ENCODE data around the gene KRTAP10-1.

KRTAP10-1 gene

DNA sequence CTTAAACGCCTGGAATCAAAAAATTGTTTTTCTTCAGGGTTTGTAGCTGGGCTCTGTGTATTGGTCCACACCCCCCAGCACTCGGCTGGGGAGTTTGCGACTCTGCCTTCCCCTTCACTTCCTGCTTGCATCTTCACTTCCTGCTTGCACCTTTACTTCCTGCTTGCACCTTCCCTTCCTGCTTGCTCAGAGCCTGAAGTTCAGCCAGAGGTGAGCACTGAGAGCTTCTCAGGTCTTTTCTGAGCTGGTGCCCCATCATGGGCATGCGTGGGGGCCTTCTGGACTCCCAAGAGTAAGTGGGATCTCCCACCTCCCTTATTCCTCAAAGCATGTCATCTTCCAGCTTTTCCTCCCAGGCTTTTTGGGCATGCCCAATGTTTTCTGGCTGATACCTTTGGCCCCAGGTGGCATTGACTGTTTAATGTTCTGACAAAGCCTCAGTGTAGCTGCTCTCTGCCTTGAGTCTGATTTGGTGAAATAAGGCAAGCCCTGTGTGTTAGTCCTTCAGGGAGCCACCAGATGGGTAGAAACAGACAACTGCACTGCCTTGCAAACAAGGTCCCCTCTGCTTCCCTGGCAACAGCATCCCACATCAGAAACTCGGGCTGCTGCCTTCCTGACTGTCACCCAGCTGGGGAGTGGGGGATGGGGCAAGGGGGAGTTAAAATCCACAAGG is 7.8 kb upstream of the KRTAP10-1 start:
- peak; percentile 31 for DNase-seq

DNA sequence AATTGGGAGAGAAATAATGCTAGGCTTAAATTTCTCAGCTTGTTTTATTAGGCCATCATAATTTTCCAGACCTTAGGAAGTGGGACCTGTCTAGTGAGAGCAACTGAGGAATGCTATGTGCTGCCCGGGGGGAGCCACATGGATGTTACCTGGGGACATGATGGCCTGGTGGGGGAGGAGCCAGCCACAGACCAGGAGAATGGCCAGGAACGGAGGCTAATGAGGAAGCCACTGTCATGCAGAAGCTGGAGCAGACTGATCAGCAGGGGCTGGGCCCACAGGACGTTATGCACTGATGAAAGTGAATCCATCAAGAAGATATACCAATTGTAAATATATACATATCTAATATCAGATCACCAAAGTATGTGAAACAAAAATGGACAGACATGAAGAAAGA is 4.6 kb upstream of the KRTAP10-1 start:
- no peak for DNase-seq

DNA sequence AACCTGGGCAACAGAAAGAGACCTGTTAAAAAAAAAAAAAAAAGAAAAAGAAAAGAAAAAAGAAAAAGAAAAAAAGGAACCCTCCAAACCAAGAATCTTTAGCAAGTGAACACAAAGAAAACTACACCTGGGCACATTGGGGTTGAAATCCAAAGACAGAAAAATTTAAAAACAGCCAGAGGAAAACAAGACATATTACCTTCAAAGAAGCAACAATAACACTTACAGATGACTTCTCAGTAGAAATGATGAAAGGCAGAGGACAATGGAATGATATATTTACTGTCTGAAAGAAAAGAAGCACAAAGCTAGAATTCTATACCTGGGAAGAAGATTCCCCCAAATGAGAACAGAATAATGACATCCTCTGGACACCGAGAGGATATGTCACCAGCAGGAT is 2.7 kb upstream of the KRTAP10-1 start:
- no peak for DNase-seq

DNA sequence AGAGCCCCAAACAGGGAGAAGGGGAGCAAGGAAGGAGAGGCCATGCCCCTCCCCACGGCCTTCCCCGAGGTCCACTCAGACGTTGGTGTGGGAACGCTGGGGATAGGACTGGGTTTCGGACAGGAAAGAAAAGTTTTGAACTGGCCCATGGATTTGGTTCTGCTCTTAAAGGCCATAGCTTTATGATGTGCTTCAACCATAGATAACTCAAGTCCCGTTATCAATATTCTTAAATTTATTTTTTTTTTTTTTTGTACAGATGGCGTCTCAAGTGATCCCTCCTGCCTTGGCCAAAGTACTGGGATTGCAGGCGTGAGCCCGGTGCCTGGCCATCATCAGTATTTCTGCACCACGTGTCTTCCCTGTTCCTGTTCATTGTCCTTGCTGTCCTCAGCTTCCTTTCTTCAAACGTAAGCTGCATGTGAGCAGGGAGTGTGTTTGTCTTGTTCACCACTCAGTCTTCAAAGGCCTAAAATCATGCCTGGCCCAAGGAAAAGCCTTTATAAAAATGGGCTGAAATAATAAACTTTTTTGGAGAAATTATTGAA is 820 bp upstream of the KRTAP10-1 start:
- no peak for DNase-seq

DNA sequence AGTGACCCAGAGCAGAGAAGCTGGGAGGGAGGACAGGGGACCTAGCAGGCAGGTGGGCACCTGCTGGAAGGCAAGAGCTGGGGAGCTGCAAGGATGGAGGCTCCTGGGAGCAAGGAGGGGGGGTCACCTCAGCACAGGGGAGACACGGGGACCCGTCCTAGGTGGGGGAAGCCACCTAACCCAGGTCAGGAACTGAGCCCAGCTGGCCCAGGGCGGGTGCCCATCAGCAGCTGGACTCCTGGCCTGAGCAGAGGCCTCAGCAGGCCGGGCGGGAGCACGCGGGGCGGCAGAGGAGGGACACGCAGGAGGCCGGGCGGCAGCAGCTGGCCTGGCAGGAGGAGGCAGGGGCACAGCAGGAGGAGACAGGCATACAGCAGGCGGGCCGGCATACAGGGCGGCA is 949 bp downstream of the KRTAP10-1 start:
- no peak for DNase-seq

DNA sequence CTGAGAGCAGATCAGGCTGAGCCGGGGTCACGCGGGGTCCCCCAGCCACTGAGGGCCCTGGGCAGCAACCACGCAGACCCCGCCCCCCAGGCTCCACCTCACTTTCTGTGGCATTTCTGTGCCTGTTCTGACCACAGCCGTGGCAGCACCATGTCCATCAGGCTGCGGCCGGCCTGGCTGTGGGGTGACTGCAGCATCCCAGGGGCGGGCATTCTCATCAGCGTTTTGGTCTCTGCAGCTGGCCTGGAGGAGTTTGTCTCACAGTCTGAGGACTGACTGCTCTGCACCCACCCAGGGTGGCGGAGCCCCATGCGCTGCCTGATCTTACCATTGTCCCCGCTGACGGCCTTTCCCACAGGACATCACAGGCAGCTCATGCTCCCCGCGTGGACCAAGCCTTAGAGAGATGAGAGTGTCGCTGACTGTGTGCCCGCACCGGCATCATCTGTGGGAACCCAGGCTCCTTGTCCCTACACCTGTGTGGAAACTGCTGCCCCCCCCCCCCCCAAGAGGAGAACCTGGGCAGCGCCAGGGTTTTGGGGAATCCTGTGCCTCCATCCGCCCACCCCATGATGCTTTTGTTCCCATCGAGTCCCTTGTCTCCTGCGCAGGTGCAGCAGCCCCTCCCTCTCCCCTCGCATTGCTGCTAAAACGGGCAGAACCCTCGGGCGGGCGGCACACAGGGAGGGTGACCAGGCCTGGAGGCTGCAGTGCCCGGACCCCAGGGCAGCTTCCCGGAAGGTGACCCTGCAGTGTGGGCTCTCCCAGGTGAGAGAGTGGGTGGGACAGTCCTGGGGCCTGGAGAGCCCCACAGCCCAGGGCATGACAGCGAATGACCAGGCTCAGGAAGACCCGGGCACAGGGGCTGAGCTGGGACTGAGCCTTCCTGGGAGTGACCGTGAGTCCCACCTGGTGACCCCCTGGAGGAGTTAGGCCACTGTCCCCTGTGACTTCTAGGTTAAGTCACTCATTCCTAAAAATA is 1.8 kb downstream of the KRTAP10-1 start:
- DNase-seq, result peak; percentile 35

DNA sequence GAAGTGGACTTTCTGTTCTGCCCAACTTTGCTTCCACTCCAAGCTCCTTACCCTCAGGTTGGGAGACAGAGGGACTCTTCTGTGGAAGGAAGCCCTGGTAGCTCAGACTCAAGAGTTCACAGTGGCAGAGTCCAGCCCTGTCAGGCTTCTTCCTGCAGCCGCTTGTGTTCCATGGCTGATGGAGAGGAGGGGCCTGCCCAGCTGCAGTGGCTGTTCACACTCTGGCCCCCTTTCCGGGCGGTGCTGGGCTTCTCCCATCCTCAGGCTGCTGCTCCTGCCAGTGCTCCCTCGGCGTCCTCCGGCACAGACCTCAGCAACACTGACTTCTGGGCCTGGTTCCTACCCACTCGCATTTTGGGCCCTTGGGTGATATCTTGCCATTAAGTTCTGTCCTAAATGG is 4.0 kb downstream of the KRTAP10-1 start:
- DNase-seq, result peak; percentile 54

DNA sequence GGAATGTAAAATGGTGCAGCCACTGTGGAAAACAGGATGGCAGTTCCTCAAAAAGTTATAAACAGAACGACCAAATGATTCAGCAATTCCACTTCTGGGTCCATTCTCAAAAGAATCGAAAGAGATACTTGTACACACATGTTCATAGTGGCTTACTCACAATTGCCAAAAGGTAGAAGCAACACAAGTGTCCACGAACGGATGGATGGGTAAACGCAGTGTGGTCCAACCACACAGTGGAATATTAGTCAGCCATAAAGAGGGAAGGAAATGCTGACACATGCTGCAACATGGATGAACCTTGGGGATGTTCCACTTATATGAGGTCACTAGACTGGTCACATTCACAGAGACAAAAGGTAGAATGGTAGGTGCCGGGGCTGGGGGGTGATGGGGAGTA is 5.3 kb downstream of the KRTAP10-1 start:
- peak; percentile 18 for DNase-seq

DNA sequence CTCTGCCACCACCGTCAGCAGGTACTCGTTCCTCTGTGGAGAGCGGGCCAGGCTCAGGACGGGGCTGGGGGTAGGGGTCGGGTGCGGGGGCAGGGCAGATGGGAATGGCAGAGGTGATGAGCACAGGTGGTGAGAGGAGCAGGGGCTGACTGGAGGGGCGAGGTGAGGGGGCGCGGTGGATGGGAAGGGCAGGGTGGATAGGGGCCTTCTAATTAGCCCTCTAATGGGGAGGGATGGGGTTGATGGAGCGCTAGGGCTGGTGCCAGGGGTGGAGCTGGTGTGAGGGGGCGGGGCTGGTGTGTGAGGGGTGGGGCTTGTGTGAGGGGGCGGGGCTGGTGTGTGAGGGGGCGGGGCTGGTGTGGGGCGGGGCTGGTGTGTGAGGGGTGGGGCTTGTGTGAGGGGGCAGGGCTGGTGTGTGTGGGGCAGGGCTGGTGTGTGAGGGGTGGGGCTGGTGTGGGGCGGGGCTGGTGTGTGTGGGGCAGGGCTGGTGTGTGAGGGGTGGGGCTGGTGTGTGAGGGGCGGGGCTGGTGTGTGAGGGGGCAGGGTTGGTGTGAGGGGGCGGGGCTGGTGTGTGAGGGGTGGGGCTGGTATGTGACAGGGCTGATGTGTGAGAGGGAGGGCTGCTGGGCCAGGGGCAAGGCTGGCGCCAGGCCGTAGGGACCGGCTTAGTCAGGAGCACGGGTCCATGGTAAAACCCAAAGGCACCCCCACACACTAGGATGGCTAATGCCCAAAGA is 5.9 kb downstream of the KRTAP10-1 start:
- DNase-seq, result peak; percentile 41

DNA sequence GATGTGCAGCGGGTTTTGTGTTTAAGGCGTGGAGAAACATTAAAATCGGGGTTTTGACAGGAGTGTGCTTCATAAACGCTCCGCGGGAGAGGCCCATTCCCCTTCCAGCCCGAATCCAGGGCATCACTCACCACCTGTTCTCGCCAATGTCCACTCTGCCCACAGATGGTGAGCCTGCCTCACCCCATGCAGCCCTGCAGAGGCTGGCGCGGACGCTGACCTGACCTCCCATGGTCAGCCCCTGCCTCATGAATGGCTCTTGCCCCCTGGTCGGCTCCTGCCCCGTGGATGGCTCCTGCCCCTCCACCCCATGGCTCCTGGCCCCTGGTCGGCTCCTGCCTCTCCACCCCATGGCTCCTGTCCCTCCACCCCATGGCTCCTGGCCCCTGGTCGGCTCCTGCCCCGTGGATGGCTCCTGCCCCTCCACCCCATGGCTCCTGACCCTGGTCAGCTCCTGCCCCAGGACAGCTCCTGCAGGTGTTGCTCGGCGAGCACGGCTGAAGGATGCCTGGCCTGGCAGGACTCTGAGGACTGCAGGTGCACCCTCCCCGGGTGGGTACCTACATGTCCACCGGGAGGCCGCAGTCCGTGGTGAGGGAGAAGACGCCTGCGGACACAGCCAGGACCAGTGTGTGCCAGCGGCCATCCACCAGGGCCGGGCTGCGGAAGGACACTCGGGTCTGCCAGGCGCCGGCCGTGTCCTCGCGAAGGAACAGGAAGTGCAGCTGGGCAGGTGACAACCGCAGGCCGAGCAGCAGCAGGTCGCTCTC is 6.7 kb downstream of the KRTAP10-1 start:
- peak; percentile 50 for DNase-seq

DNA sequence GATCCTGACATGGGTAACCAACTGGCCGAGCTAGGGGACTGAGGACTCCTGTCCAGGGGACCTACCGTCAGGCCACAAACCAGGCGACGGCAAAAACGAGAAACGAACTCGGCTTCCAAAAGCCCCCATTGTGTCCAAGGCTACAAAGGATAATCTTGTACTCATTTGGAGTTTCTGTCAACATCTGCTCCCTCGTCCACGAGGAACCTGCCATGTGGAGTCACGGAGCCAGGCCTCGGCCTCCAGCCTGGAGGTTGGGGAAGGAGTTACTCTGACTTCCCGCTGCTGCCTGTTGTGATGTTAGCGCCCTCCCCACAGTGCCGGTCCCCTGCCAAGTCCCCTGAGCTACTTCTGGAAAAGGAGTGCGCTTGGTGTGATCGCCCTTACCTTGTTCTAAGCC is 7.3 kb downstream of the KRTAP10-1 start:
- no peak for DNase-seq

DNA sequence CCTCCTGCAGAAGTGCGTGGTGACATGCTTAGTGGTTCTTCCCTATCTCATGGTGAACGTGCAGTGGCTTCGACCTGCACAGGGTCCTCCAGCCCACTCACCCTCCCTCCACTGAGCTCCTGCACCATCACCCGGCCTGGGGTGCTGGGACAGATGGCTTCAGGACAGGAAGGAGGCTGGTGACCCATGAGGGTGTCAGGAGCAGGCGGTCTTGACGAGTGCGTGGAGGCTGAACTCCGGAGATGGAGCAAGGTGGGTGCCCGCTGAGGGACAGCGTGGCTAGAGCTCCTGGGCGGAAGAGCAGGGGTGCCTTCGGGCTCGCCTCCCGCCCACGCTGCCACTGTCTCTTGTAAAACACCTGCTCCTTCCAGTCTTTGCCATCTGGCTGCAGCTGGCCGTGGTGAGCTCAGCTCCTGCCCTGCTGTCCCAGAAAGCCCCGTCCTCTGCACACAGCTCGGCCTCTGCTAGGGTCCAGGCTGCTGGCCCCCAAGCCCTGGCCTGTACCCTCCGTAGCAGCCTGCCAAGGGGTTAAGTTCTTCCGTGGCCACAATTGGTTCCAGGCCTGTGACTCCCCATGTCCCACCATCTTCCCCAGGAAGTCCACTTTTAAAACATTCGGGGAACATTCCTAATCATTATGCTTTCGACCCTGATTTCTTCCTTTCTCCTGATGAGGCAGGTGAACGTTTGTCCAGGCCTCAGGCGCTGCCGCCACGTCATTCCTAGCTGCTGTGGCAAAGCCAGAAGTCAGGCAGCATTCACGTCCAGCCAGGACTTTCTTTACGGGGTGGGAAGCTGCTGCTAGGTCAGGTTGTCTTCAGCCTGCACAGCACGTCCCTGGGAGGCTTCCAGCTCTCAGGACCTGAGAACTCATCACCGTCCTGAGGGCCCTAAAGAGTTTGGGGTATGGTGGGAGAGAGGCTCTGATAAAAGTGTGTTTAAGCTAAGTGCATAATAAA is 8.1 kb downstream of the KRTAP10-1 start:
- DNase-seq, result peak; percentile 43

DNA sequence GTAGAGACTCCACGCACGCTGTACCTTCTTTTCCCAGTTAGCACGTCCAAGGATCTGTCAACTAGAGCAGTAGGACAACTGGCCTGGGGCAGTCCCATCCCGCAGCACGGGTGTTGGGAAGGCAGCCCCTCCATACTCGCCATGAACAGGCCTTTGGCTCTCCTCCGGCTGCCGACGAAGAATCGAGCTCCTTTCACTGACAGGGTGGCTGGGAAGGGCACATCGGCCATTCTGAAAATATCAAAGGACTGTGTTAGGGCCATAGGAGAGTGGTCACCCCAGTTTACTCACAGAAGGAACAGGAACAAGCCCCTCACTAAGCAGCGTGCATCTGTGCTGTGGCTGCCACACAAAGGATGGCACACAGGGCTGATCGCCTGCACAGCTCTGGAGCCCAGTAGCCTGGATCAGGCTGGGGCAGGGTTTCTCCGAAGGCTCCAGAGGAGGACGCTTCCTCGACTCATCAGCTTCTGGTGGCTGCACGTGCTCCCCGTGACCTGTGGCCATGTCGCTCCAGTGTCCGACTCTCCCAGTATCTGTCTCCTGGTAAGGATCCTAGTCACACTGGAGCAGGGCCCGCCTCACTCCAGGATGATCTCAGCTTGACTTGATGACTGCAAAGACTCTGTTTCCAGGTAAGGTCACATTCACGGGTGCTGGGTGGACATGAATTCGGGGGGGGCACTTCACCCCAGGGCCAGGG is 8.9 kb downstream of the KRTAP10-1 start:
- peak; percentile 33 for DNase-seq

DNA sequence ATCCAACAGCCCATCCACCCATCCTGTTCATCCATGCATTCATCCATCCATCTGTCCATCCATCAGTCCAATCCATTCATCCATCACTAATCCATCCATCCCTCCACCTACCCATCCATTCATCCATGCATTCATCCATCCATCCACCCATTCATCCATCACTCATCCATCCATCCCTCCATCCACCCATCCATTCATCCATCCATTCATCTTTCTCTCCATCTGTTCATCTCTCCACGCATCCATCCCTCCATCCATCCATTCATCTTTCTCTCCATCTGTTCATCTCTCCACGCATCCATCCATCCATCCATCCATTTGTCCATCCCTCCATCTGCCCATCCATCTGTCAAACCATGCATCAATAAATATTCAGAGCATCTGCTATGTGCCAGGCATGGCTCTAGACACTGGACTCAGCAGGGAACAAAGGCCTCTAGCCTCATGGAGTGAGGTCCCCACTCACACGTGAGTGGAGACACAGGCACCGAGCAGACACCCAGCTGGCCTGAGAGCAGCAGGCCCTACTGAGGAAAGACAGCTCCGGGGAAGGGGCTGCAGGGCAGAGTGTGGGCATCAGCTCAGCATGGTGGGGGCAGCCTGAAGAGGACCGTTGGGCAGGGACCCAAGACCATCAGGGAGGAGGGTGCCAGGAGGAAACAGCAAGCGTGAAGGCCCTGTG is 9.6 kb downstream of the KRTAP10-1 start:
- DNase-seq, result no peak

DNA sequence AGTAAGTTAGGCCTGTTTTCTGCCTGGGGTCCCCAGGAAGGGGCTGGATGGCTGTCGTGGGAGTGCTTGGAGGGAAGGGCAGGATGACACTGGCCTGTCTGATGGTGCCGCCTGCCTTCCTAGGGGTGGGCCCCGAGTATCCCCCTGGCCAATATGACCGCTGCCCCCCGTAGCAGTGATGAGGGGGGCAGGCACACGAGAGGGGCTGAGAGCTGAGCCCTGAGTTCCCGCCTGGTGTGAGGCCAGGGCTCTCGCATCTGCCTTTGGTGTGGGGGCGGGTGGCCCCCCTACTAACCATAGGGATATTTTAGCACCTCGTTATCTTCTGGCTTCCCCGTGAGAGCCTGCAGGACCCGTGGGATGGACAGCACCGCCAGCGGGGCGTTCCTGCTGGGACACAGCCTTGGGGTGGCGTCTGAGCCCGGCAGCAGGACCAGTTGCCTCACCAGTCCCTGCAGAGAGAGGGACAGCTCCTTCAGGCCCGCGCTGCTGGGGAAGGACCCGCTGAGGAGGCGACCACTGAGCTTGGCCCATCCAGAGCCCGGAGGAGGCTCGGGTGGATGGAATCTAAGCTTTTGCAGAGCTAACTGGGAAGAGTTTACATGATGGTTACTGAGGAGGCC is 10.4 kb downstream of the KRTAP10-1 start:
- DNase-seq, result peak; percentile 50

DNA sequence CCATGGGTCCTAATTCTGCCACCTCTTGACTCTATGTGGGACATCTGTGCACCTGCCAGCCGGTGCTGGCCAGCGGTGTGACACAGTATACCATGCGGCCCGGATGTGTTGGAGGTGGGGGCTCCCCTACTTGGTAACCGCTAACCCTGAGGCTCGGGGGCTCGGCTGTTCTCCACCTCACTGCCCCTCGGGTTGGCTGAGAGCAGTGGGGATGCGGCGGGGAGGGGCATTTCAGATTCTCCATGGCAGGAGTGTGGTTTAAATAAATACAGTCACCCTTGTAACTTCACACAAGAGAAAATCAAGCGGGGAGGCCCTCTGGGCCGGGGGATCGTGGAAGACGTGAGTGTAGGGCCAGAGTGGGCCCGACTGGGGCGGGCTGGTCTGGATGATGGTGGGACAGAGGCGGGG is 11.0 kb downstream of the KRTAP10-1 start:
- peak; percentile 38 for DNase-seq

DNA sequence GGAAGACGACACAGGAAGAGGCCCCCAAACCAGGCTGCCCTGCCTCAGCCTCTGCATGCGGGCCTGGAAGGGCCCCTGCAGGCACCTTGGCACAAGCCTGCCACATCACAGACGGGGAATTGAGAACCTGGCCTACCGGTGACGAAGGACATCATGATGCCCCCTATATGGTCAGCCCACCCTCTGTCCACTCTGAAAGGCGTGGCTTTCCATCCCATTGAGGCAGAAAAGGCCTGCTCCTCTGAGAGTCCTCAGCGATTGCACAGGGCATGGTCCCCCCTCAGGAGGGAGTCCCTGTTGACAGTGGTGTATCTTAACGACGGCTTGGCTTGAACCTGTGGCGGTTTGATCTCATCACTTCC is 11.4 kb downstream of the KRTAP10-1 start:
- no peak for DNase-seq

DNA sequence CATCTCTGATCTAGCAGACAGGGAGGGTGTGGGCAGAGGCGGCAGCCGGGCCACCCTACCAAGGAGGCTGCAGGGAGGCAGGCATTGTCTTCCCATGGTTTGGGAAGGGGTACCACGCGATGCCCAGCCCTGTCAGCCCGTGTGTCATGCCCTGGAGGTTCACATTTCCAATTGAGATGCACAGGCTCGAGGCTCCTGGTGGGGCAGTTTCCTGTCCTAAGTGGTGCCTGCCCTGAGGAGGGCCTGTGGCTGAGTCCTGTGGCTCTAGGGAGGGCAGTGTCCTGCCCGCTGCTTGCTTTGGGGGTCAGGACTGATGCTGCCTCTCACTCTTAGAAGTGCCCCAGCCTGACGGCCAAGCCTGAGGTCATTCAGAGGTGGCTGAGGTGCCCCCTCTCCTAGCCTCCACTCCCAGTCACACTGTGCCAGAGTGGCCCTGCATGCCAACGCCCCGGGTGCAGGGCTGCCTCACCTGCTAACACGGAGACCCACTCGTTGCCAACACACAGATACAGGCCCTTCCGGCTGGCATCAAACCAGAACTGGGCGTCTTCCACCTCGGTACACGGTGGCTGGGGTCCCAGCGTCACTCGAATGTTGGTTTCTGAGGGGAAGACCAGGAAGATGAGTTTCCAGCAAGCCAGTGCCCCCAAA is 11.9 kb downstream of the KRTAP10-1 start:
- no peak for DNase-seq

All from islet precursor cell (in vitro differentiated cells).